GM19023 (cell line): ENCODE results near the gene BCL6.

Experiments
- ATAC-seq: cut with Tn5 transposase; IDR thresholded peaks from one replicate; pipeline ENCODE4 v1.9.1; 2021; ENCODE audit warnings: mild to moderate bottlenecking, moderate library complexity; ENCODE audit not compliant: unreplicated experiment

The BCL6 gene

DNA sequence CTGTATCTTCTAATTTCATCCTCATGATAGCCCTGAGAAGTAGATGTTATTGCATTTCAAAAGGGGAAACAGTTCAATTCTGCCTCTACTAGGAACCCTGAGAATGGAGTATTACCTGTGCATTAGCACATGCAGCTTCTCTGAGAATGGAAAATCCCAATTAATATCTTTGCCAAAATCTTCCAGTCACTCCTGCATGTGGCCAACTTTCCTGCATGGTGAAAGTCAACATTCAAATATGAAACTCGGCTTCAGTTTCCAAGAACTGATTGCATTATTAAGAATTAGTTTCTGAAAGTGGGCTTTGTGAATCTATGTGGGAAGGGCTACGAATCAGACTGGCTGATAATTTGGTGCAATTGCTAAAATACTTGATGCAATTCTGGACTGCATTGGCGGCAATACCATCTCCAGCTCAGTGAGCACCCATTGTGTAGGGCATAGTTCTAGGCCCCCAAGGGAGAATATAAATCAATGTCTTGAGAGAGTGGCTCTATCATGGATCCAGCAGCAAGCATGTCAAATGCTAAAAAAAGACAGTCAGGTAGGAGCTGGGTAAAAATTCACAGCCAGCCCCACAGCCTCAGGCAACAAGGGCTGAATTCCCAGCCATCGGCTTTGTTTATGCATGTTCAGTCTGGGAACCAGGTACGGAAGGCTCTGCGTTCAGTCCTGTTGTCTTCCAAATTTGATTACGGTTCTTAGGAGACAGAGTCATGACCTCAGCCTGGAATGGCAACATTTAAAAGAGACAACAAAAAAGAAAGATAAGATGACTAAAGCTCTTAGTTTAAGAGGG is 18.8 kb upstream of the BCL6 start:
- ATAC-seq: no peak

DNA sequence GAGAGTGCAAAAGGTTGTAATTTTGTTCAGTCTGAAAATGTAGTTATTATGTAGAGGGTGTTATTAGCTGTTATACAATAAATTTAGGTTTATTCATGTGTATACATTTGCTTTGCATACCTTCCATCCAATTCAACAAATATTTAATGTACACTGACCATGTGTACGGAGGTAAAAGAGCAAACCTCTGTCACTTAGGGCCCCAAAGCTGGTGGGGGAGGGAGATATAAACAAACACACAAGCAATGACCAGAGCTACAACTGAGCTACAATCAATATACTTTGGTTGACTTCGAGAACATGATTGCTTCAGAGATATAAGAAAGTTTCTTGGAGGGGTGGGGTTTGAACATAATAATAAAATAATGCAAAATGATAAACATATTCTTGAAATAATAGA is 17.5 kb upstream of the BCL6 start:
- ATAC-seq: no peak

DNA sequence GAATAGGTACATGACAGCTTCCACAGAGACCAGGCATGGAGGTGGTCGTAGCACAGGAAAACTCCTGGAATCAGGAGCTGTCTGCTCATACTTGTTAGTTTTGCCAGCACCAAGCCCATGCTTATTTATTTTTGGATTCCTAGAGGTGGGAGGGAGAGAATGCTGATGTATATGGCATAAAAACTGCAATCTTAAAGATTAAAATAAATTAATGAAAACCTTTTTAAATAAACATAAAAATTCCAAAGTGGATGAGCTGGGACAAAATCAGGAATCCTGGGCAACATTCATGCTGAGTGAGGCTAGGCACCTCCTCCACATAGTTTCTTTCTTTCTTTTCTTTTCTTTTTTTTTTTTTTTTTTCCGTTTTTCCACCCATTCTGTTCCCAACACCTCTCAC is 14.3 kb upstream of the BCL6 start:
- ATAC-seq: no peak

DNA sequence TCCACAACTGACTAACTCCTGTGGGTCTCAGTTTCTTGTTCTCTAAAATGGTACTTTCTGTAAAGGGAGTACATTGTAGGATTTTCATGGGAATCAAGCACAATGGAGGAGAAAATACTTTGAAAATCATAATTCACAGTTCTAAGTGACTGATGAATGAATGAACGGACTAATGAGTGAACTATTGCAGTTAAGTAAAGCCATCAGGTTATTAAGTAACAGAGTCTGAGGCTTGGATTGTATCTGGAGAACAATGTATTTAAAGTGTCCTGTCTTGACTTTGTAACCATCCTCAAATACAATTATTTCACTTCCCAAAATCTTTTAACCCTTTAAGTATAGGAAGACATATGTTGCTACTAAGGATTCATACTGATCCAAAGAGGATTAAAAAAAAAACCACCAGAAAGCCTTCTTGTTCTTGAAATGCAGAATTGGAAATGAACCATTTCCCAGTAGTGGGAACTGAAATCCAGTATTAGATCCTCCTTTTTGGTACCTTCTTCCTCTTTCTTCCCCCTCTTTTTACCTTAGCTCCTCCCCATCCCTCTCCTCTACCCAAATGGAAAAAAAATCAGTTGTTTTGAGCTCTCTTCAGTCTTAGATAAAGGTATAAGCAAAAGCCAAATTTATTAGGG is 13.2 kb upstream of the BCL6 start:
- no peak for ATAC-seq

DNA sequence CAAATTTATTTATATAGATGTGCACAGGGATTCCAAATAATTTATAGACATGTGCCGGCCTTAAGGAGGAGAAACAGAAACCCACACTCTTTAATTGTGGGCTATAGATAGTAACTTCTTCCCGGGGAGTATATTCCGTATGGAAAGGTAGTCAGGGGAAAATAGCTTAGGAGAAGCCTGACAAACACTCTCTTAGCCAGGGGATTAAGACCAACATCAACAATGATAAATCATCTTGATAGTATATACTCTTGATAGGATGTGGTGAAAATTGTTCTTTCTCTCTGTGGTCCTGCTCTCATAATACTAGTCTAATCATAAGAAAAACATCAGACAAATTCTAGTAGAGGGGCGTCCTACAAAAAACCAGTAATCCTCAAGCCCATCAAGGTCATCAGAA is 8.2 kb upstream of the BCL6 start:
- ATAC-seq: no peak

DNA sequence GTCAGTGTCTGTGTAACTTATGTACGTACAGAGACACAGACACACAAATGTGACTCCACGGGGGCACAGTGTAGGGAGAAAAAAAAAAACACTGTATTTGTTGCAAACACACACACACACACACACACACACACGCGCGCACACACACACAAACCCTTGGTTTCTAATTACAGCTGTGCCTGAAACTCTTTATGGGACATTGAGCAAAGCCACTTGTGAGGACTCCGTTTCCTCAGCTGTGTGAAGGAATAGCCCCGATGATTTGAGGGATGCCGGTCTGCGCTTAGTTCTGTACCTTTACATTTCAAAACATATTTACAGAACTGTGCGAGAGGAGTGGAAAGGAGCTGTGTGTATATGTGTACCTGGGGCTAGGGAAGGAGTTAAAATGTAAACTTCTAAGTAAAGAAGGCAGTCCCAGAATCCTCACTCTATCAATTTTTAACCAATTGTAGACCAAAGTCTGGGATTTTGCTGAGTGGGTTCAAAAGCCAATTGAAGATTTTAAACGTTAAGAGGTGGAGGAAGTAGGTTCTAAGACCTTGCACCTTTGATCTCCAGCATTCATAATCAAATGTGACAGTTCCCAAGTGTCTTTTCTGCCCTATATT is 5.3 kb upstream of the BCL6 start:
- ATAC-seq: no peak

DNA sequence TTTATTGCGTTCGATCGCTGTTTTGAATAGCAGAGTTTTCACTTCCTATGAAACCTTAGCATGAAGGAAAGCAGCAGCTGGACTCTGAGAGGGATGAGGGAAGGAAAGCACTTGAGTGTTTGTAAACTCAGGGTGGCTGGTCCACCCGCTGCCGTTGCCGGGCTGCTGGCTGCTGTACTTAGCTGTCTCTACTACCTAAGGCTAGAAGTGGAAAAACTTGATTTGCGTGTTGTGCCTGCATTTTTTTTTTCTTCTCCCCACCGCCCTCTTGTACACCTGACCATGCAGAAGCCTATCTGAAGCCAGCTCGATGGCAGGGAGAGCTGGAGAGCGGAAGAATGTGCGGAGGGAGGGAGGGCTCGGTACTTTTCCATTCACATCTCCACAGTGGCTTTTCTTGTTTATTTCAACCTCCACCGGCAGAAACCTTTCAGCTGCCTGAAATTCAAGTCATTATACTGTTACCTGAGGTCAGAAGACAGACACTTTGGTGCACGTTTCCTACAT is 4.8 kb upstream of the BCL6 start:
- ATAC-seq: no peak

DNA sequence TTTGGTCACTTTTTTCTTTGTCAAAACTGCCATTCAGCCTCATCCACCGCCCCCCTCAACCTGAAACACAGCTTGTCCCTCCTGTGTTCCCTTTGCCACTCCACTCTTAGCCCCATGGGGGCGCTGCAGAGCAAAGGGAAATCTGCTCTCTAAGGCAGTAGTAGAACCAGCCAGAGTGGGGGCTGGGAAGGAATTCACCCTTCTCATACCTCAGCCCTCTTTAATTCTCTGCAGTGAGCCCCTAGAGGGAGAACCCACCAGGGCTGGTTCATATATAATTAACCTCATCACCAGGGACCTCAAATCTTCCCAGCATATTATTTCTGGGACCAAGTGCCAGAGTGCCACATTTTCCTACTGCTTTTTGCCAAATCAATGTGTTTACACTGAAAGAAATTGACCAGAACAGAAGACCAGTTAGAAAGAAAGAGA is 2.8 kb upstream of the BCL6 start:
- no peak for ATAC-seq

DNA sequence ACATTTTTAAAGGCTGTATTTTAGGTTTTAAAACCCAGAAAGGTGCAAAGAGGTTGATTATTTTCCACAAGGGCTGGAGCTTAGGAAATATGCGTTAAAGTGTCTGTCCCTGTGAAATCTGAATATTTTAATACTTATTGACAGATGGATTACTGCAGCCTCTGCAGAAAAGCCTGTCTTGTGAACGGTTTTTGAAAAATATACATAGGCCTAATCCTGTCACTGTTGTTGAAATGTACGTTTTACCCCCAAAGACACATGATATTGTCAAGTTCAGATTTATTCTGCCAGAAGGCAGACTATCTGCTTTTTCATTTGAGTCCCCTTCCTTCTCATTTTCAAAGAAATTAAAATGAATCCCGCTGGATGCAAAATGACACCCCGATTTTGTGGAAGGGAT is 2.2 kb upstream of the BCL6 start:
- no peak for ATAC-seq

DNA sequence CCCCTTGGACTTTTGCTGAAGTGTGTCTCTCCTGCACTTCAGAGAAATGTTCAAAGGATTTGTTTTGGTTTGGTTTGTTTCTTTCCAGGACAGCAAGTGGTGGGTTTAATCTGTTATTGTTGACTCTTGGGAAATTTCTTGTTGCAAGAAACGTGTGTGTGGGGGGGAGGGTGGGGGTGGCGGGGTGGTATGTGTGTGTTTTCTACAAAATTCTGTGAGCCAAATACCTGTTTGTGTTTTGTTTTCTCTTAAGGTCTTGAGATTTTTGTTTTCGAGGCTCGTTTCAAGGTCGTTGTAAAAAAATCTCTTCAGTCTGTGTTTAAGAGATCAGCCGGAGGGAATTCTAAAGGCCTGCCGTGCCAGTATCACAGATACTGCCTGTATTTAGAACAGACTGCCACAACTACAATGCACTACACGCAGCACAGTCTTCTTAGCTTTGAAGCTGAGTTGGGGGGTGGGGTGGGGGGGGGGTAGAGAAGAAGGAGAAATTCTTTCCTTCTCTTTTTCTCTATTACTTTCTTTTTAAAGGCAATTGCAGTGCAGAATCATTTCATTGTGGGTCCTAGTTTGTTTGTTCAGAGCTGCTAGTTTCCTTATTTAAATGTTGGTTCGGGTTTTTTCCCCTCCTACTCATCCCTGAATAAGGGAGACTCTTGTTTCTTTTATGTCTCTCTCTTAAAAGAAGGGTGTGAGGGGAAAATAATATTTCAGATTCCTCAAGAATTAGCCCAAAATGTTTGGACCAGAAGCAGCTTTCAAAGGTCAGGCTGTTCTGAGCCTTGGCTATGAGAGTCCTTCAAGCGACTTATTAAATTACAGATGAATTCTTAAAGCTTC is 1.4 kb upstream of the BCL6 start:
- no peak for ATAC-seq

DNA sequence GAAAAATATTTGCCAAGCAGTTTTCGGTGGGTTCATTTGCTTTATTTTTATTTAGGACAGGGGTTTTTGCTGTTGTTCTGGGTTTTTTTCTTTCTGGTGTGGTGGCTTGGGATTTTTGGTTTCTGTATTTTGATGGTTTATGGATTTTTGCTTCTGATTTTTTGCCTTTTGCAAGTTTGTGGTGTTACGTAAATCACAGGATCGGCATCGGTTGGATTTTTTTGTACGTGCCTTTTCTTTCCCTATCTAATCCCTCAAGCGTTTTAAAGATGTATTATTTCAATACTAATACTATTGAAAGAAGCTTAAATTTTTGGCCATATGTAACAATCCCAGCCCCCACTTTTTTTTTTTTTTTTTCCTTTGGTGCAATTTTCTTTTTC is 782 bp upstream of the BCL6 start:
- ATAC-seq: no peak

DNA sequence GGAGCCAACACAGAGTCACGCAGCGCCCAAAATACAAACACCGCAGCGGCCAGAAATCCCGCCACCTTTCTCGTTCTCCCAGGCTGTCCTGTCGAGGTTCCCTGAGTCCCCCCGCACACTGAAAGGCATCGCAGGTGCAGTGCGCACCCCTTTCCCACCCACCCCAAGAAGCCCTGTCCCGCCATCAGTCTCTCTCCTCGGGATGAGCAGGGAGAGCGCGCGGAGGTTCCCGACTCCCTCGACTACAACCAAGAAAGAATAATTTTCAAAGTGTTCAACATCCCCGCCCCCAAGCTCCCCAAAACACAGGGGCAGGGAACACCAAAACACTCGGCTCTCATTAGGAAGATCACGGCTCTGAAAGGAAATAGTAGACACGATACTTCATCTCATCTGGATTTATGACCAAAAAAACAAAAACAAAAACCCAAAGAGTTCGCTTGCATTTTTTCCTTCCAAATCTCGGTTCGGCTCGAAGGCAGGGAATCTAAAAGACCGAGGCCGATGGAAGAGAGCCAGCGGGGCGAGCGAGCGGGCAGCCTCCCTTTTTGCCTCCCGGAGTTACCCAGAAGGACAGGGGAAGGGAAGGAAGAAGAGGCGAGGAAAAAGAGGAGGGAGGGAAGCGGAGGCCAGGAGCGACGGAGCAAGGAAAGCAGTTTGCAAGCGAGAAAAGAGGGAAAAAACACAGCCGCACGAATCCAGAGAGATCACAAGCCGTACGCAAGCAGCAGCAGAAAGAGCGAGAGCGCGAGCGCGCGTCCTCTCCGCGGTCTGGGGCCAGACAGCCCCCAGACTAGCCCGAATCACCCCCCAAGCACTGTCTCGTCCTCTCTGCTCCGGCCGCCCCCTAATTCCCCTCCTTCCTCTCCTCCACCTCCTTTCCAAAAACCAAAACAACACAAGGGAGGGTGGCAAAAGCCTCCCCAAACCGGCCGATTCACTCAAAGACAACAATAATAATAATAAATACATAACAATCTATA is 808 bp downstream of the BCL6 start:
- no peak for ATAC-seq

DNA sequence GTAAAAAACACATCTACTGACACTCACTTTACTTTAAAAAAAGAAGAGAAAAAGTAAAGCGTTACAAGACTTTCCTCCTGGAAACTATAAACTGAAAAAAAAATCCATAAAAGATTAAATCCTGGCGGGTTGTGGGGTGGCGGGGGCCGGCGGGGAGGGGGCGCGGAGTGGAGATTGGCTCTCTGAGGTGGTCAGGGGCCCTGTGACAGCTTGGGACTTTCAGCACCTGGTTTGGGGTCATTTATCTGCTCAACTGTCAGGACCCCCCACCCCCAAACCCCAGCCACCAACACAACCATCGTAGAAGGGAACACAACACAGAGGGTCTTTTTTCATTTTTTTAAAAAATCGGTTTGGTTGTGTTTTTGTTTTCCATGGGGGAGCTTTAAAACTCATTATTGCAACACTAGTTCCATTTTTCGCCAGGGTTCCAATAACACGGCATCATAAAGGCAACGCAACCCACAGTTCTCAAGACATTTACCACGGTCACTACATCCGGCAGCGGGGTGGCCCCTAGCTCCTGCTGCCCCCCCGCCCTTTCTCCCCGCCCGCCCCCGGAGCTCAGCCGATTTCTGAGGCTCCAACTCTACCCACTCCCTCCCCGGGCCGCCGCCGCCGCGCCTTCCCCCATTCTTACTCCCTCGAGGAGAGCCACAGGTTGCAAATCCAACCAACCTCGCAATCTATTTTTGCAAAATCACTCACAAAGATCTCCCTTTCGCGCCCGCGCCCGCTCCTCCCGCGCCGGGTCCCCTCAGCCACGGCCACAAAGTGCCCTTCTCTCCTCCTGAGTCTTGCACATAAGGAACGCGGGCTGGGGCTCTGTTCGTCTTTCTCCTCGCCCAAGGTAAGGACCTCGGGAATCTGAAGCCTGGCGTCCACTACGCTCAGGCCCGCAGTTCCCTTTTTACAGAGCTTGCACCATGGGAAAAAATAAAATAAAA is 1.8 kb downstream of the BCL6 start:
- no peak for ATAC-seq

DNA sequence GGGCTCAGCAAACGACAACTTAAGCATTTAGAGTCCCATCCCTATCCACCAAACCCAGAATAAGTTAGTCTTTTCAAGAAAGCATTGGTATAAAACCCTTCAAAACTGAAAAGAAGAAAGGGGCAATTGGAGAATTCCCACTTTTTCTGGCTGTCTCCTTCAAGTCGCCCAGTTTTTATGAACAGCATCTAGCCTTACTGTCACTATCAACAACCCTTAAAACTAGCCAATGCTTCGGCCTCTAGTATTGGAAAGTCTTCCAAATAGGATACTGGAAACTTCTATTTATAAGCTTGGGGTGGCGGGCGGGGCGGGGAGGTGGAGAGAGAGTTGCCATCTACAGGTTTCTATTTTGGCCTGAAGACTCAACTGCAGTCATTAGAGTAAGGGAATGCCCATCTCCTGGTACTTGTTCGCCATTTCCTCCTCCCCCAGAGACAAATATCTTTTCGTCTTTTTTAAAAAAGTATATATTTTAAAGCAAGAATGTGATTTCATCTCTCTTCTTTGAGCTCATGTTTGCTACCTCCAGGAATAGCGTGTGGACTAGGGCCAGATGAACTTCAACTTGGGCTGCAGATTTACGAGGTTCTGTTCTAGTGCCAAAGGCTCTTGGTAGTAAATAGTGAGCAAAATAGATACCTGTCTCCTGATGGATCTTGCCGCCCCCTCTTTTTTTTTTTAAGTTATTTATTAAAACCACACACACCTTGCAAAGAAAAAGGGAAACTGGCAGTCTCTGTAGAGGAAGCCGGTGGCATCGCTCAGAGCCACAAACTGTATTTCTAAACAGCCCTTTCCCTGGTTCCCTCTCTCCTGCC is 2.7 kb downstream of the BCL6 start:
- ATAC-seq: no peak

DNA sequence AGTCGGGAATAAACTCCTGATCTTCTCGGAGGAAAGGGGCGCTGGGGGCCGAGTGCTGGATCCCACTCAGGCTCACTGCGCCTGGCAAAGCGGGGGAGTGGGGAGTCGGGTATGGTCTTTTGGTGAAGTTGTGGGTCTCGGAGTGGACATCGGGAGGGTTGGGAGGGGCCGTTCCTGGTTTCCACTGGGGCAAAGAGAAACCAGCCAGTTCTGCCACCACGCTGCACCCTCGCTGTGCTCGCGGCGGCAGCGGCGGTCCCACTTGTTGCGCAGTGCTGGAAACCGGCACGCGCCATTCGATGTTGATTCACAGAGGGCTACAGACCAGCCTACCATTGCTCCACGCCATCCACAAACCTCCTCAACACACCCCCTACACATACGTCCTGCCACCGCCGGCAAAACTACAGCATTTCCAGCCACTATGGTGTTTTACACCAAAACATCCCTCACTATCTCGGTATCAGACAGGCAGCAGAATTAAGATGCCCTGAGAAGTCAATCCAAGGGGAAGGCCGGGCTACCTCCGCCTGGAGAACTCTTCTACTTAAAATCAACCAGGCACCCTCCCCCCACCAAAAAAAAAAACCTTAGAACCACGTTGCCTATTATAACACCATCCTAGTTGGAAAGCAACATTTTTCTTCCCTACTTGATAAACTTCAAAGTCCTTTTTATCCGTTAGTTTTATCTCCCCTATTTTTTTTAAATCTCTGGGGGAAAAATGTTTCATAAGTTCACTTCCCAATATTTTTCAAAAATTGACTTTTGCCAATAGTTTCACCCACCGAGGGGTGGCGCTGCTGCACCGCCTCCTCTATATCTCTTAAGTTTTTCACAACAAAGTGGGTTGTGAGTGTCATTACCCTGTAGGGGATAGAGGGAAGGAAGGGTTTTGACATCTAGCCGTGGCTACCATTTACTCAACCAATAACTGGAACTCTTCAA is 3.6 kb downstream of the BCL6 start:
- ATAC-seq: no peak

DNA sequence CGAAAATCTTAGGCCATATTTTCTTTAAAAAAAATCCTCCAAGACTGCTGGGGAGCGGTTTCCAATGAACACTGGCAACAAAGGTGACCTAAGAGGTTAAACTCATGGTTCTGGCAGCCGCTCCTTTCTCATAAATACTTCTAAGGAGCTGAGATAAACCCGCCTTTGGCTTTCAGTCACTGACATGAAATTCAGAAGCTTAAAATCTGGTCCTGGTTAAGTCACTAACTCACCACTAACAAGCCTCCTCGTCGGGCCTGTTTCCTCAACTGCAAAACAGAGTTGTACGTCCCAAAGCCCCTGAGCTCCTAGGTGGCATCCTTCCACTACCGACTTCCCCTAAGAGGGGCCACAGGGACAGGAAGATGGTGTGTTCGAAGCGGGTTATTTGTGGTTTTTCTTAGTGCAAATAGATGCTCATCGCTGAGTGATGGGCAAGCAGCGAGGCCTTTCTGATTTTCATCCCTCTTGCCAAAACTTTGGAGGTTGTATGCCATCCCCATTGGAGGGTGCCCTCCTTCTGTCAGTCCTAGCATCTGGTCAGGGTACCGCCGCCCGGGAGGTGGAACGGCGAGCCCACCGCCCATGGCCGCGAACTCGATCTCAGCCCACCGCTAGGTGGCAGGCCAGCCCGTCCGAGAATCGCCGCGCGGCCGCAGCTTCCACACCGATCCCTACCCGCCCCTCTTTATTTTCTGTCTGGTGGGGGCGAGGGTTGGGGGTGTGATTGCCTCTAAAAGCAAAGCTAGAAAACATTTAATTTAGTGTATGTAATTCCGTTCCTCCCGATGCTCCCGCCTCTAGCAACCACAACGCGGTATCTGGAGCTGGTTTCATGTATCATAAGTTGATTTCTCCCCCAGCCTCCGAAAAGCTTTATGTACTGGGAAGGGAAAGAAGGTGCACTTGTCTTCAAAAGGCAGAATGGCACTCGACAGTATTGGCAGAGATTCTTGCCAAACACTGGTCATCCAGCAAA is 4.6 kb downstream of the BCL6 start:
- ATAC-seq: no peak
